CD4-positive, CD25-positive, alpha-beta regulatory T cell (primary cell): ENCODE results near the gene MAPKAPK2. TPM values are rescaled to one million over a fixed set of nuclear protein-coding genes. Genes with fewer than 3 reads are reported as not detected.
A peak's percentile ranks its signal among the peaks of the same experiment; 100 is the strongest.

Source experiments
- ATAC-seq, 2 donors: fragments of 150-1000 bp; cut with Tn5 transposase; one replicate each; pipeline ENCODE4 v1.10.0; 2021; ENCODE audit warnings: low read depth in 2 of 2, moderate number of reproducible peaks in 2 of 2, moderate library complexity in 1 of 2
- DNase-seq, 3 donors: peaks; one replicate each; pipeline versions ENCODE4 v3.0.0 to v3.0.0-alpha.2; 2012 to 2022; ENCODE audit warnings: mixed read lengths in 1 of 3
- H3K27ac ChIP-seq: one replicate; pipeline ENCODE4 v1.7.0; 2013; ENCODE audit warnings: mild to moderate bottlenecking, low read length; ENCODE audit not compliant: insufficient read depth, poor library complexity, severe bottlenecking
- H3K27me3 ChIP-seq: one replicate; pipeline ENCODE4 v1.7.0; 2013; ENCODE audit warnings: low read length; ENCODE audit not compliant: control insufficient read depth, insufficient read depth
- H3K36me3 ChIP-seq: one replicate; pipeline ENCODE4 v1.7.0; 2013; ENCODE audit warnings: mild to moderate bottlenecking, low read length, moderate library complexity; ENCODE audit not compliant: control insufficient read depth, insufficient read depth
- H3K4me1 ChIP-seq: 2 replicates; pipeline ENCODE4 v1.7.0; 2013; ENCODE audit warnings: mild to moderate bottlenecking, low read length; ENCODE audit not compliant: insufficient read depth, control insufficient read depth, poor library complexity, severe bottlenecking
- H3K4me3 ChIP-seq: one replicate; pipeline ENCODE4 v1.7.0; 2013; ENCODE audit warnings: low read depth, mild to moderate bottlenecking, low read length, moderate library complexity
- H3K9me3 ChIP-seq, 2 experiments: 1 replicate in 1 of 2; 2 replicates in 1 of 2; pipeline ENCODE4 v1.7.0; 2013; ENCODE audit warnings: low read length in 2 of 2, mild to moderate bottlenecking in 1 of 2, moderate library complexity in 1 of 2; ENCODE audit not compliant: control insufficient read depth in 2 of 2
- H3K27ac Mint-ChIP-seq, 3 donors: one replicate each; pipeline ENCODE4 v1.8.0; 2020 to 2022; ENCODE audit warnings: mild to moderate bottlenecking in 3 of 3, mixed read lengths in 3 of 3, moderate library complexity in 2 of 3
- H3K27me3 Mint-ChIP-seq: one replicate; pipeline ENCODE4 v1.8.0; 2022; ENCODE audit warnings: mild to moderate bottlenecking, mixed read lengths
- H3K36me3 Mint-ChIP-seq: one replicate; pipeline ENCODE4 v1.8.0; 2020; ENCODE audit warnings: mixed read lengths
- H3K4me1 Mint-ChIP-seq, 4 donors: one replicate each; pipeline ENCODE4 v1.8.0; 2020 to 2022; ENCODE audit warnings: mixed read lengths in 4 of 4, mild to moderate bottlenecking in 1 of 4
- H3K4me3 Mint-ChIP-seq, 4 donors: one replicate each; pipeline ENCODE4 v1.8.0; 2020 to 2022; ENCODE audit warnings: mild to moderate bottlenecking in 4 of 4, mixed read lengths in 4 of 4, moderate library complexity in 3 of 4
- H3K9me3 Mint-ChIP-seq, 7 donors: one replicate each; pipeline ENCODE4 v1.8.0; 2020 to 2022; ENCODE audit warnings: mixed read lengths in 7 of 7, mild to moderate bottlenecking in 3 of 7, moderate library complexity in 2 of 7
- polyA plus RNA-seq, 4 donors: library from polyadenylated mRNA; unstranded; fragments of 300-500 nt; fragmentation: Illumina TruSeq; gene quantifications; one replicate each; pipeline ENCODE4 v1.2.3, GENCODE V29; 2021
- total RNA-seq: library from RNA; stranded (reverse); gene quantifications from one replicate; pipeline ENCODE4 v1.2.3, GENCODE V29; 2022

The MAPKAPK2 gene
- total and polyA plus RNA-seq, 5 donors from 2014 or later = 2.4 to 167 (median 3.2) TPM

DNA sequence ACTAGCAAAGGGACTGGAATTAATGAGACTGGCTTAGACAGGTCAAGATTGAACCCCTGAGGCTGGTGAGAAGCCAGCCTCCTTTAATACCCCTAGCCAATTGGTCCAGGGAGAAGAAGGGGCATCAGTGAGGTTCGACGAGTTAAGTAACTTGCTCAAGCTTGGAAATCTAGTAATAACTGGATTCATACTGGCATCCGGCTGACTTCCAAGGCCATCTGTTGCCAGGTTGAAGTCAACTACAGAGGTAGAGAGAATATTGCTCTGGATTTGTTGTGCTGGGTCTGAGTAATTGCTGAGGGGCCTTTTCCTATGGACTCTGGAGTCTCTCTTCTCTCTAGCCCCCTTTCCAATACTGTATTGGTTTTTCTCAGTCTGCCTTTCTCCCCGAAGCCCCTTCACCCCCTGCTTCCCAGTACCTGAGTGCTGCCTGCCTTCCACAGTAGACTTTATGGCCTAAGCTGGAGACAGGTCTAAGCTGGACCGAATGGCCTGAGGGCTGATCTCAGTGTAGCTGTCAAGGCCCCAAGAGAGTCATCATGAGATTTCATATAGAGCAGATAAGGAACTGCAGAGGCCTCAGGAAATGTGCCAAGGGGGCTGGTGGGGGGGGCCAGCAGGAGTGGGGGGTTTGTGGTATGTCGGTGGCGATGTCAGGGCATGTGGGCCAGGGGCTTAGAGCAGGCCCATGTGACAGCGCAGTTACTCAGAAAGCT, 43.4 kb downstream of the MAPKAPK2 start:
- Histone ChIP-seq H3K36me3 (peaks cover 45% of the 10 kb centered on the region), H3K9me3 (no peaks in the 10 kb centered on the region), H3K4me1 (peaks cover 24% of the 10 kb centered on the region), H3K27me3 (no peaks in the 10 kb centered on the region), H3K27ac (no peak overlapping the region), H3K4me3 (no peak overlapping the region)
- Mint-ChIP-seq H3K27me3 (no peaks in the 10 kb centered on the region), H3K36me3 (peaks cover 22% of the 10 kb centered on the region), H3K4me1 (peaks cover 15 to 42% (median 29%) of the 10 kb centered on the region in 4 donors), H3K27ac (peak overlapping the region in 2 of 3 donors; percentile 14 to 59), H3K9me3 (no peaks in the 10 kb centered on the region), H3K4me3 (no peak overlapping the region)
- no peak for ATAC-seq
- no peak for DNase-seq

DNA sequence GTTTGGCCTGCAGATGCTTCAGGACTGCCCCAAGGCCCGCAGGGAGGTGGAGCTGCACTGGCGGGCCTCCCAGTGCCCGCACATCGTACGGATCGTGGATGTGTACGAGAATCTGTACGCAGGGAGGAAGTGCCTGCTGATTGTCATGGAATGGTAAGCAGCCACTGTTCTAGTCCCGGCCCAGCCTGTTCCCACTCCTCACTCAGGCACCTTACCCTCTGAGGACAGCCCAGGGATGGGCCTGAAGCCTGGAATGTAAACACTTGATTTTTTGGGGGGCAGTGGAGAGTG, 43.9 kb downstream of the MAPKAPK2 start:
- Histone ChIP-seq H3K4me1 (peaks cover 24% of the 10 kb centered on the region), H3K27me3 (no peaks in the 10 kb centered on the region), H3K9me3 (no peaks in the 10 kb centered on the region), H3K36me3 (peaks cover 49% of the 10 kb centered on the region), H3K4me3 (no peak overlapping the region), H3K27ac (no peak overlapping the region)
- no peak for ATAC-seq
- Mint-ChIP-seq H3K27ac (peak overlapping the region in 2 of 3 donors; percentile 14 to 44), H3K9me3 (no peaks in the 10 kb centered on the region), H3K36me3 (peaks cover 27% of the 10 kb centered on the region), H3K27me3 (no peaks in the 10 kb centered on the region), H3K4me1 (peaks cover 15 to 41% (median 27%) of the 10 kb centered on the region in 4 donors), H3K4me3 (no peak overlapping the region)
- DNase-seq = no peak

DNA sequence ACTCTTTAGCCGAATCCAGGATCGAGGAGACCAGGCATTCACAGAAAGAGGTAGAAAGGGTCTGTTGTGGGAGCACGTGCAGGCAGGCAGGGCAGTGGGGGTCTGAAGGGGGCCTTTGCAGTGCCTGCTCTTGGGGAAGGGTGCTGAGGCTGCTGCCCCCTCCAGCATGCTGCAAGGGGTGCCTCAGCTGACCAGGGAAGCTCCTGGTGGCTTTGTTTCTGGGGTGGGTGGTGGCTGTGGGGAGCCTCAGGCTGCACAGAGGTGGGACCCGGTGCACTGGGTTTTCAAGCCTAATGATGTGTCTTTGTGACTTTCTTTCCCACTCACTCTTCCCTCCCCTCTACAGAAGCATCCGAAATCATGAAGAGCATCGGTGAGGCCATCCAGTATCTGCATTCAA, 44.3 kb downstream of the MAPKAPK2 start:
- Histone ChIP-seq H3K4me3 (no peak overlapping the region), H3K4me1 (peaks cover 23% of the 10 kb centered on the region), H3K9me3 (no peaks in the 10 kb centered on the region), H3K27ac (no peak overlapping the region), H3K36me3 (peaks cover 51% of the 10 kb centered on the region), H3K27me3 (no peaks in the 10 kb centered on the region)
- peaks cover 27% of the 10 kb centered on the region for H3K36me3 Mint-ChIP-seq
- peaks cover 15 to 39% (median 27%) of the 10 kb centered on the region in 4 donors for H3K4me1 Mint-ChIP-seq
- no peak for ATAC-seq
- no peaks in the 10 kb centered on the region for H3K27me3 Mint-ChIP-seq
- no peaks in the 10 kb centered on the region for H3K9me3 Mint-ChIP-seq
- DNase-seq = no peak
- peak overlapping the region in 2 of 3 donors; percentile 32 to 44 for H3K27ac Mint-ChIP-seq
- no peak overlapping the region for H3K4me3 Mint-ChIP-seq

DNA sequence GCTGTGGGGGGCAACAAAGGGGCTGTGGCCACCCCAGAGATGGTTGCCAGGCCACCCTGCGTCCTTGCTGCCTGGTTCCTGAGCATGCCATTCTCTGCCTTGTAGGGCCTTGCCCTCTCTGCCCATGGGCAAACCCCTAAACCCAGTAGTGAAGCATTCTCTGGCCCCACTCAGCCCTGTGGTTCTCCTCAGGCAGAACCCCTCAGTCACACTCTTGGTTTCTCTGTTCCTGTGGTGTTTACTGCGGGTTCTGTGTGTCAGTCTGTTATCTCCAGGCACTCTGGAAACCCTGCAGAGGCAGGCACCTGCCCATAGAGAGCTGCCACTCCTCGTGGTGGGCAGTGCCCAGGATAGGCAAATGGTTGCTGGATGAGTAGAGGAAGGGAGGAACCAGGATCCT, 44.8 kb downstream of the MAPKAPK2 start:
- H3K9me3 ChIP-seq = no peaks in the 10 kb centered on the region
- Mint-ChIP-seq H3K9me3 (no peaks in the 10 kb centered on the region), H3K4me1 (peaks cover 17 to 40% (median 27%) of the 10 kb centered on the region in 4 donors), H3K27ac (peak overlapping the region; percentile 20 to 44 (median 32)), H3K36me3 (peaks cover 27% of the 10 kb centered on the region), H3K27me3 (no peaks in the 10 kb centered on the region), H3K4me3 (peak overlapping the region in 1 of 4 donors; percentile 29)
- no peak overlapping the region for H3K4me3 ChIP-seq
- H3K36me3 ChIP-seq = peaks cover 51% of the 10 kb centered on the region
- DNase-seq (no peak), ATAC-seq (no peak)
- H3K4me1 ChIP-seq = peaks cover 24% of the 10 kb centered on the region
- H3K27ac ChIP-seq = no peak overlapping the region
- H3K27me3 ChIP-seq = no peaks in the 10 kb centered on the region

DNA sequence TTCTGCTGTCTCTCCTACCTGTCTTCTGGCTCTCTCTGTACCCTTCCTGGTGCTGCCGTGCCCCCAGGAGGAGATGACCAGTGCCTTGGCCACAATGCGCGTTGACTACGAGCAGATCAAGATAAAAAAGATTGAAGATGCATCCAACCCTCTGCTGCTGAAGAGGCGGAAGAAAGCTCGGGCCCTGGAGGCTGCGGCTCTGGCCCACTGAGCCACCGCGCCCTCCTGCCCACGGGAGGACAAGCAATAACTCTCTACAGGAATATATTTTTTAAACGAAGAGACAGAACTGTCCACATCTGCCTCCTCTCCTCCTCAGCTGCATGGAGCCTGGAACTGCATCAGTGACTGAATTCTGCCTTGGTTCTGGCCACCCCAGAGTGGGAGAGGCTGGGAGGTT, 47.8 kb downstream of the MAPKAPK2 start:
- Histone ChIP-seq H3K4me1 (peaks cover 30% of the 10 kb centered on the region), H3K27ac (no peak overlapping the region), H3K9me3 (no peaks in the 10 kb centered on the region), H3K4me3 (no peak overlapping the region), H3K36me3 (peaks cover 51% of the 10 kb centered on the region), H3K27me3 (no peaks in the 10 kb centered on the region)
- ATAC-seq (no peak), DNase-seq (no peak)
- Mint-ChIP-seq H3K27ac (peak overlapping the region in 2 of 3 donors; percentile 55 to 68), H3K9me3 (no peaks in the 10 kb centered on the region), H3K4me1 (peaks cover 11 to 46% (median 29%) of the 10 kb centered on the region in 4 donors), H3K36me3 (peaks cover 27% of the 10 kb centered on the region), H3K4me3 (peak overlapping the region in 1 of 4 donors; percentile 47), H3K27me3 (no peaks in the 10 kb centered on the region)

DNA sequence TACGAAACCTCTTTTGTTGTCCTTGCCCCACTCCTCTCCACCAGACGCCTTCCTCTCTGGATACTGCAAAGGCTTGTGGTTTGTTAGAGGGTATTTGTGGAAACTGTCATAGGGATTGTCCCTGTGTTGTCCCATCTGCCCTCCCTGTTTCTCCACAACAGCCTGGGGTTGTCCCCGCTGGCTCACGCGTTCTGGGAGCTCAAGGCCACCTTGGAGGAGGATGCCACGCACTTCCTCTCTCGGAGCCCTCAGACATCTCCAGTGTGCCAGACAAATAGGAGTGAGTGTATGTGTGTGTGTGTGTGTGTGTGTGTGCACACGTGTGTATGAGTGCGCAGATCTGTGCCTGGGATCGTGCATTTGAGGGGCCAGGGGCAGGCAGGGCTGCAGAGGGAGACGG, 48.3 kb downstream of the MAPKAPK2 start:
- Mint-ChIP-seq H3K27me3 (no peaks in the 10 kb centered on the region), H3K36me3 (peaks cover 27% of the 10 kb centered on the region), H3K27ac (peak overlapping the region in 2 of 3 donors; percentile 55 to 69), H3K4me1 (peaks cover 11 to 48% (median 31%) of the 10 kb centered on the region in 4 donors), H3K4me3 (no peak overlapping the region), H3K9me3 (no peaks in the 10 kb centered on the region)
- peaks cover 35% of the 10 kb centered on the region for H3K4me1 ChIP-seq
- DNase-seq = no peak
- no peak overlapping the region for H3K4me3 ChIP-seq
- no peak overlapping the region for H3K27ac ChIP-seq
- H3K9me3 ChIP-seq = no peaks in the 10 kb centered on the region
- no peak for ATAC-seq
- no peaks in the 10 kb centered on the region for H3K27me3 ChIP-seq
- H3K36me3 ChIP-seq = peaks cover 51% of the 10 kb centered on the region

DNA sequence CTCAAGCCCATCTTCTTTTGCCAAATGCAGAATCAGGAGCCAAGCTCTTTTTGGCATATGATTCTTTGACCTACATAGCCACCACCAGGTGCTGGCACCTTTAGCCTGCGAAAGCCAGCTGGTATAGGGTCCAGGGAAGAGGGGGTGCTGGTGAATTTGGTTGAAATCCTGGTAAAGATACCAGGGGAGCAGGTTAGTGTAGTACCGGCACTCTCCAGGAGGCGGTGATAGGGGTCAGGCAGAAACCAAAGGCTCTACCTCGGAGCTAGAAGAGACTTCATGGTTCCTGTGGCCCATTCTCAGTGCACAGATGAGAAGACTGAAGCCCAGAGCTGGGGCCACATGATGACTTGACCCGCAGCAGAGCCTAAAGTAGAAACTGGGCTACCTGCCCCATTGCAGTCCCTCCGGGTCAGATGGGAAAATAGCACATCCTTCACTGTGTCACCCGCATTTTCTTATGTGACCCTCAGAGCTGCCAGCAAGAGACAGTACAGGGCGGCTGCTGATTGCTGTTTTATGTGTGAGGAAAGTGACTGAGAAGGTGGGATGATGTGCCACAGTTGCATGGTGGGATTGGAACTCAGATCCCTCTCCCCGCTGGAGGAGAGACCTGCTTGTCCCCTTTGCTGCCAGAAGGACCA, 49.9 kb downstream of the MAPKAPK2 start:
- H3K27ac Mint-ChIP-seq = peak overlapping the region; percentile 83 to 94 (median 84)
- H3K9me3 ChIP-seq = no peaks in the 10 kb centered on the region
- H3K4me3 Mint-ChIP-seq = peak overlapping the region in 2 of 4 donors; percentile 34 to 64

More for the DNA sequence above, 49.9 kb downstream of the MAPKAPK2 start:
- H3K4me1 Mint-ChIP-seq = peaks cover 14 to 62% (median 45%) of the 10 kb centered on the region in 4 donors
- Histone ChIP-seq H3K4me3 (no peak overlapping the region), H3K27me3 (no peaks in the 10 kb centered on the region), H3K36me3 (peaks cover 41% of the 10 kb centered on the region), H3K4me1 (peaks cover 51% of the 10 kb centered on the region), H3K27ac (peak overlapping the region; percentile 30)
- peaks cover 27% of the 10 kb centered on the region for H3K36me3 Mint-ChIP-seq
- DNase-seq = peak; percentile 67 to 77 (median 70)
- H3K27me3 Mint-ChIP-seq = no peaks in the 10 kb centered on the region
- ATAC-seq = peak; percentile 82 to 84
- no peaks in the 10 kb centered on the region for H3K9me3 Mint-ChIP-seq
